CD4-positive, alpha-beta T cell (primary cell): ENCODE results near the gene CFAP52. TPM values are rescaled to one million over a fixed set of nuclear protein-coding genes. Genes with fewer than 3 reads are reported as not detected.

Source experiments
- ATAC-seq: fragments of 200-7000 bp; cut with Tn5 transposase; one replicate; pipeline ENCODE4 v1.10.0; 2022; ENCODE audit warnings: mild to moderate bottlenecking; ENCODE audit not compliant: poor library complexity
- CTCF ChIA-PET: fragments of 350-600 bp; sonication (Branson Sonifier 250); formaldehyde crosslinking; loops from one replicate; lab custom pipeline; 2021; ENCODE audit warnings: antibody characterized with exemption, inconsistent platforms; lab: Charles Lee
- POLR2A ChIA-PET: fragments of 350-600 bp; sonication (Branson Sonifier 250); formaldehyde crosslinking; loops from one replicate; lab custom pipeline; 2021; ENCODE audit warnings: antibody characterized with exemption, inconsistent platforms; lab: Charles Lee
- DNase-seq, 14 experiments: peaks; one replicate each; pipeline ENCODE4 v3.0.0-alpha.2; 2013 to 2020; ENCODE audit warnings: mixed read lengths in 2 of 14
- H3K27ac ChIP-seq, 2 donors: one replicate each; pipeline versions ENCODE4 v1.5.1 to v1.7.0; 2013; ENCODE audit warnings: low read length in 2 of 2, low read depth in 1 of 2, mild to moderate bottlenecking in 1 of 2
- H3K27me3 ChIP-seq, 2 experiments: 1 replicate in 1 of 2; 2 replicates in 1 of 2; pipeline versions ENCODE4 v1.6.1 to v1.7.0; 2013; ENCODE audit warnings: low read length in 2 of 2, control low read depth in 1 of 2, mild to moderate bottlenecking in 1 of 2, moderate library complexity in 1 of 2; ENCODE audit not compliant: insufficient read depth in 2 of 2, control insufficient read depth in 1 of 2
- H3K36me3 ChIP-seq: one replicate; pipeline ENCODE4 v1.6.1; 2013; ENCODE audit warnings: low read length, control low read depth; ENCODE audit not compliant: insufficient read depth
- H3K4me1 ChIP-seq: one replicate; pipeline ENCODE4 v1.6.1; 2013; ENCODE audit warnings: low read length, control low read depth; ENCODE audit not compliant: insufficient read depth
- H3K4me3 ChIP-seq: one replicate; pipeline ENCODE4 v1.5.1; 2013; ENCODE audit warnings: mild to moderate bottlenecking, low read length, moderate library complexity
- H3K9me3 ChIP-seq, 2 experiments: 1 replicate in 1 of 2; 2 replicates in 1 of 2; pipeline versions ENCODE4 v1.6.1 to v1.7.0; 2013; ENCODE audit warnings: low read length in 2 of 2, mild to moderate bottlenecking in 2 of 2, control low read depth in 1 of 2, moderate library complexity in 1 of 2; ENCODE audit not compliant: control insufficient read depth in 1 of 2, insufficient read depth in 1 of 2
- H3K27ac Mint-ChIP-seq: one replicate; pipeline ENCODE4 v1.8.0; 2020; ENCODE audit warnings: mixed read lengths
- H3K27me3 Mint-ChIP-seq: one replicate; pipeline ENCODE4 v1.8.0; 2021; ENCODE audit warnings: mixed read lengths
- H3K36me3 Mint-ChIP-seq: one replicate; pipeline ENCODE4 v1.8.0; 2021; ENCODE audit warnings: low read depth, mixed read lengths
- H3K4me1 Mint-ChIP-seq: one replicate; pipeline ENCODE4 v1.8.0; 2021; ENCODE audit warnings: low read depth, mixed read lengths
- H3K4me3 Mint-ChIP-seq: one replicate; pipeline ENCODE4 v1.8.0; 2020; ENCODE audit warnings: mild to moderate bottlenecking, mixed read lengths
- H3K9me3 Mint-ChIP-seq: one replicate; pipeline ENCODE4 v1.8.0; 2020; ENCODE audit warnings: mixed read lengths
- intact Hi-C, 2 experiments: fragments of 100-400 bp; cut with DNase I in 1 of 2; cut with micrococcal nuclease in 1 of 2; formaldehyde crosslinking; loops; one replicate each; pipeline versions ENCODE4 v1.15.1 to v1.9.0; 2023 to 2025; cut with DNase I, micrococcal nuclease
- total RNA-seq, 174 experiments: library from RNA in 2 of 174; stranded (reverse) in 2 of 174; gene quantifications; one replicate each; pipeline ENCODE4 v1.2.3 and lab custom pipeline; 2021 to 2026
- TF ChIP-seq, protein P1 (sequence below): fragments of 200-600 bp; IDR thresholded peaks from one replicate; pipeline ENCODE4 v1.8.0; 2022; ENCODE audit warnings: antibody characterized with exemption, mild to moderate bottlenecking

The CFAP52 gene
- total RNA-seq, 2 experiments from 2014 or later, result not detected

DNA sequence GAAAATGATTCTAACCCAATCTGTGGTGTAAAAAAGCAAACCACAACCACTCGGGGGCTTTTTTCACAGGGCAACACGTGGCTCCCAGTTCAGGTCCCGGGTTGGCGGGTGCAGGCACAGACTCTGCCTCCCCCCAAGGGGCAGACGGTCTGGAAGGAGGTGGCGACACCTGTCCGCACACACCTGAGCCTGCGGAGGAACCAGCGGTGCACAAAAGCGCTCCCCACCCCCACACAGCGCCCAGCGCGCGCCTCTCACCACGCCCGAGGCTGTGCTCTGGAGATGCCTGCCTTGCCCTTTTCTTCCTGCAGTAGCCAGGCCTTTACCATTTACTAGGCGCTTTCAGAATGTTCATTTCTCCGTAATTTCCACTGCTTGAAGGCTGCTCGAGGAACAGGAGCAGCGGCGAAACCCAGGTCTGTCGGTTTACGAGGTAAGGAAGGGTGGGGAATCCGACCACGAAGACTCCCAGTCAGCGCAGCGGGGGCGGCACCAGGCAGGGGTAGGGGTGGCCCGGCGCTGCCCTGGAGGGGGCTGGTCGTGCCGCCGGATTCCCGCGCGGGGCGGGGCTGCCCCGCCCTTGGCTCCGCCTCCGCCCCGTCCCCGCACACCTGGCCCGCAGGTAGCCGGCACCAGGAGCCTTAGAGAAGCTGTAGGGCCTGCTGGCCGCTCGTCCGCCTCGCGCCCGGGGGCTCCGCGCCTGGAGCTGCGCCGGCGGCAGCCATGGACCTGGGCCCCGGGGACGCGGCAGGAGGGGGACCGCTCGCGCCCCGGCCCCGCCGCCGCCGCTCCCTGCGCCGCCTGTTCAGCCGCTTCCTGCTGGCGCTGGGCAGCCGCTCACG, 68.7 kb downstream of the CFAP52 start, which contains the start of gene USP43:
Gene USP43, plus strand, starts transcription at position 608 of the 842 bp plus-strand sequence. Its CDS starts 116 bp downstream, at position 724.
- ChIA-PET CTCF (no interaction called here), POLR2A (no interaction called here)
- Histone ChIP-seq H3K9me3 (peaks cover 0 to 4% of the 10 kb centered on the region in 2 experiments), H3K36me3 (no peaks in the 10 kb centered on the region), H3K27me3 (peaks cover 37 to 44% of the 10 kb centered on the region in 2 experiments), H3K4me3 (peak within 1 kb of the TSS; percentile 52), H3K4me1 (peaks cover 17% of the 10 kb centered on the region), H3K27ac (no peak within 1 kb of the TSS)
- ATAC-seq (peak; percentile 32), DNase-seq (peak in 4 of 14 experiments; percentile 4 to 36 (median 12))
- intact Hi-C loops, result no loop called here
- H3K4me3 Mint-ChIP-seq, result peak within 1 kb of the TSS; percentile 82
- H3K36me3 Mint-ChIP-seq, result no peaks in the 10 kb centered on the region
- peaks cover 14% of the 10 kb centered on the region for H3K4me1 Mint-ChIP-seq
- H3K27ac Mint-ChIP-seq, result no peak within 1 kb of the TSS
- peaks cover 66% of the 10 kb centered on the region for H3K27me3 Mint-ChIP-seq
- no peaks in the 10 kb centered on the region for H3K9me3 Mint-ChIP-seq
- TF ChIP-seq, protein P1, sequence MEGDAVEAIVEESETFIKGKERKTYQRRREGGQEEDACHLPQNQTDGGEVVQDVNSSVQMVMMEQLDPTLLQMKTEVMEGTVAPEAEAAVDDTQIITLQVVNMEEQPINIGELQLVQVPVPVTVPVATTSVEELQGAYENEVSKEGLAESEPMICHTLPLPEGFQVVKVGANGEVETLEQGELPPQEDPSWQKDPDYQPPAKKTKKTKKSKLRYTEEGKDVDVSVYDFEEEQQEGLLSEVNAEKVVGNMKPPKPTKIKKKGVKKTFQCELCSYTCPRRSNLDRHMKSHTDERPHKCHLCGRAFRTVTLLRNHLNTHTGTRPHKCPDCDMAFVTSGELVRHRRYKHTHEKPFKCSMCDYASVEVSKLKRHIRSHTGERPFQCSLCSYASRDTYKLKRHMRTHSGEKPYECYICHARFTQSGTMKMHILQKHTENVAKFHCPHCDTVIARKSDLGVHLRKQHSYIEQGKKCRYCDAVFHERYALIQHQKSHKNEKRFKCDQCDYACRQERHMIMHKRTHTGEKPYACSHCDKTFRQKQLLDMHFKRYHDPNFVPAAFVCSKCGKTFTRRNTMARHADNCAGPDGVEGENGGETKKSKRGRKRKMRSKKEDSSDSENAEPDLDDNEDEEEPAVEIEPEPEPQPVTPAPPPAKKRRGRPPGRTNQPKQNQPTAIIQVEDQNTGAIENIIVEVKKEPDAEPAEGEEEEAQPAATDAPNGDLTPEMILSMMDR, result no peak

DNA sequence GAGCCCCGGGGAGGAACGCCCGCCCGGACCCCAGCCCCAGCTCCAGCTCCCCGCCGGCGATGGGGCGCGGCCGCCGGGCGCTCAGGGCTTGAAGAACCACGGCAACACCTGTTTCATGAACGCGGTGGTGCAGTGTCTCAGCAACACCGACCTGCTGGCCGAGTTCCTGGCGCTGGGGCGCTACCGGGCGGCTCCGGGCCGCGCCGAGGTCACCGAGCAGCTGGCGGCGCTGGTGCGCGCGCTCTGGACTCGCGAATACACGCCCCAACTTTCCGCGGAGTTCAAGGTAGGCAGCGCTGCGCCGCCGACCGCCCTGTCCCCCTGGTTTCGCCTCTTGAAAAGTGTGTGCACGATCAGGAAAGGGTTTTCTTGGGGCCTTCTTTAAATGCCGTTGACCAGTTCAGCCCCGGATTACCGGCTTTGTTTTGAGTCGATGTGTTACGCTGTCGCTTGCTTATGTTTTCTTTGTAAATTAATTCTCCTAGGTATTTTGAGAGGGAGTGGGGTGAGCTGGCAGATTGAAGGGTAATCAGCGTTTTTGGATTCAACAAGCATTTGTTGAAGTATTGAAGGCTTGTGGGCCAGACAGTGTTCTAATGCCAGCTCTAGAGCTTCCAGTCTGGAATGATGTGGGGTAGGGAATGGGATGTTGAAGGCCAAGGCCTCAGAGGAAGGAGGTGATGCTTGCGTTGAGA, 69.6 kb downstream of the CFAP52 start:
- Histone ChIP-seq H3K4me3 (no peak overlapping the region), H3K36me3 (no peaks in the 10 kb centered on the region), H3K27me3 (peaks cover 44% of the 10 kb centered on the region in 2 experiments), H3K9me3 (no peaks in the 10 kb centered on the region), H3K4me1 (peaks cover 17% of the 10 kb centered on the region), H3K27ac (no peak overlapping the region)
- H3K36me3 Mint-ChIP-seq, result no peaks in the 10 kb centered on the region
- DNase-seq (peak in 2 of 14 experiments; percentile 22 to 33), ATAC-seq (no peak)
- H3K4me3 Mint-ChIP-seq, result peak overlapping the region; percentile 82
- TF ChIP-seq, protein P1, result no peak
- intact Hi-C loops, result no loop called here
- no peak overlapping the region for H3K27ac Mint-ChIP-seq
- peaks cover 62% of the 10 kb centered on the region for H3K27me3 Mint-ChIP-seq
- no peaks in the 10 kb centered on the region for H3K9me3 Mint-ChIP-seq
- POLR2A ChIA-PET, result no interaction called here
- H3K4me1 Mint-ChIP-seq, result peaks cover 14% of the 10 kb centered on the region
- CTCF ChIA-PET, result no interaction called here

DNA sequence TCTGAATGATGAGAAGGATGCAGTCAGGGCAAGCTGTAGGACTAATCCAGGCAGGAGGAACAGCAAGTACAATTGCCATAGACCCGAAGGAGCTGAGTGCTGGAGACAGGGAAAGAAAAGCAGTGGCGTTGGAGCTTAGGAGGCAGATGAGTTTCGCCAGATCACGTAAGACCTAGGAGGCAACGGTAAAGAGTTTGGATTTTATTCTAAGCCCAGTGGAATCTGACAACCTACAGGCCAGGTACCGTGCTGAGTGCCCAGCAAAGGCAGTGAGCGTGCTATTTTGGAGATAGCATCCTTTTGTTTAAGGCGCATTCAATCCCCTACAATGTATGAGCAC, 70.1 kb downstream of the CFAP52 start:
- Histone ChIP-seq H3K36me3 (no peaks in the 10 kb centered on the region), H3K27me3 (peaks cover 43 to 44% of the 10 kb centered on the region in 2 experiments), H3K9me3 (no peaks in the 10 kb centered on the region), H3K4me1 (peaks cover 17% of the 10 kb centered on the region), H3K27ac (no peak overlapping the region), H3K4me3 (no peak overlapping the region)
- DNase-seq (no peak), ATAC-seq (no peak)
- Mint-ChIP-seq H3K36me3 (no peaks in the 10 kb centered on the region), H3K27ac (no peak overlapping the region), H3K27me3 (peaks cover 65% of the 10 kb centered on the region), H3K9me3 (no peaks in the 10 kb centered on the region), H3K4me3 (peak overlapping the region; percentile 82), H3K4me1 (peaks cover 14% of the 10 kb centered on the region)
- POLR2A ChIA-PET, result no interaction called here
- intact Hi-C loops, result no loop called here
- TF ChIP-seq, protein P1, result no peak
- CTCF ChIA-PET, result no interaction called here
